GM19328 (cell line): ENCODE measurements around the gene SLC9A5.
A peak's percentile ranks its signal among the peaks of the same experiment; 100 is the strongest.

Source experiments
- ATAC-seq: cut with Tn5 transposase; IDR thresholded peaks from one replicate; pipeline ENCODE4 v1.9.1; 2021; ENCODE audit warnings: mild to moderate bottlenecking, moderate library complexity; ENCODE audit not compliant: unreplicated experiment

The SLC9A5 gene

GRCh38 chr16:67238278-67238575, 10.6 kb upstream of the SLC9A5 start:
- no peak for ATAC-seq

DNA sequence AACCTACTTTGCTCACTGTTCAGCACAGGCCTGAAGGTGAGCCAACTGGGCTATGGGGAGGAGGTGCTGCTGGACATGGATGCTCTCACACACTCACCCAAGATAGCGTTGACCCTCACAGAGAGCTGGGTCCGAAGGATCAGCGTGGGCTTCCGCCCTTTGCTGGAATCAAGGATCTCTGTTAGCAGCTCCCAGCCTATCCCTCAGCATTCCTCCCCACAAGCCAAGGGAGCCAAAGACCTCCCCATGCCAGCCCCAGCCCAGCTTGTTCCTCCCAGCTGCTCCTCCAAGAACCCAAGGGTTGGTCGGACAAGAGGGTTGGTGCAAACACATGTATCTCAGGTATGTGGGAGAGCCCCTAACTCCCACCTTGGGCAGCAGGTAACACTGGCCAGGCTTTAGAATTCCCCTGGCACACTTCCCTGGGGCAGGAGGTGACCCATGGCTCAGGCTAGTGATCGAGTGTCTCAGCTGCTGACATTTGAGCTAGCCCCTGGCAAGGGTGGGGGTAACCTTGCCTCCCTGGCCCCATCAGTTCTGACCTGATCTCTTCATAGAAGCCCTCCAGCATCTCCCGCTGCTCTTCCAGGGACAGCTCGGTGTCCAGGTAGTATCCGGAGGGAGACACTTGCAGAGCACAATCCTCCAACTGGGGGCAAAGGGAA, 9.8 kb upstream of the SLC9A5 start:
- no peak for ATAC-seq

DNA sequence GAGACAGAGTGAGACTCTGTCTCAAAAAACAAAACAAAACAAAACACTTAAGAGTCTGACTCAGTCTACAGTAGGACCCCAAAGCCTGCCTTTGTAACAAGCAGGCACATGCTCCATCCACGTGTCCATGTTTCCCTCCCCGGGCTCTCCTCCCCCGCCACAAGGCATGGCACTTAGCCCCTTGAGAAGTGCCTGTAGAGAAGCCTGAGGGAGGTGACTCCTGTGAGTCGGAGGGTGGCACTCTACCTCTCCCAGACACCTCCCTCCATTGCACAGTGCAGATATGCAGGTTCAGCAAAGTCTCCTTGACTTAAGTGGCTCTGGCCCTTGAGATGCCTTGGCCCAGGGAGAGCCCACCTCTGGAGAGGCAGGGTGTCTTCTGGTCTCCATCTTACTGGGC, 8.3 kb upstream of the SLC9A5 start:
- no peak for ATAC-seq

- no peak for ATAC-seq
Measured at GRCh38 chr16:67241008-67241900, 7.5 kb upstream of the SLC9A5 start.

DNA sequence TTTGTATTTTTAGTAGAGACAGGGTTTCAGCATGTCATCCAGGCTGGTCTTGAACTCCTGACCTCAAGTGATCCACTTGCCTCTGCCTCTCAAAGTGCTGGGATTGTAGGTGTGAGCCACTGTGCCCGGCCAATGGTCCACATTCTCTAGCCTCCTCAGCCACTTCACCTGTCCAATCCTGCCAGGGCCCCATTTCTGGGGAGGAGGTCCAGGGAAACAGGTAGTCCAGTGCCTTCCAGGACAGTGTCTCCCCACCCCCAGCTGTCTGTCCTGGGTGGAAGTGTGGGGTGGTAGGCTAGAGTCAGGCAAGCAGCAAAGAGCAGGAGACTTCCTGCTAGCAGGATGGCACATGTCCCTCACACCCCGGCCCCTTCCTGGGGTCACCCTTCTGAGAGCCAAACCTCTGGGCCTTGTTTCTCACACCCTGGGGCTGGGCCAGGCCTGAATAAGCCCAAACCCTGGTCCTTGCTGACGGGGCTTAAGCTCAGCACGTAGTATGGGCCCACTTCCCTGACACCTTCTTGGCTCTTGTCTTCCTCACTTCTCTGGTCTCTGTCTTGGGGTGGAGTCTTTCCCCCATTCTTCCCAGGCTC, 6.5 kb upstream of the SLC9A5 start:
- no peak for ATAC-seq

- ATAC-seq: no peak
Measured at GRCh38 chr16:67243481-67243880, 5.3 kb upstream of the SLC9A5 start.

DNA sequence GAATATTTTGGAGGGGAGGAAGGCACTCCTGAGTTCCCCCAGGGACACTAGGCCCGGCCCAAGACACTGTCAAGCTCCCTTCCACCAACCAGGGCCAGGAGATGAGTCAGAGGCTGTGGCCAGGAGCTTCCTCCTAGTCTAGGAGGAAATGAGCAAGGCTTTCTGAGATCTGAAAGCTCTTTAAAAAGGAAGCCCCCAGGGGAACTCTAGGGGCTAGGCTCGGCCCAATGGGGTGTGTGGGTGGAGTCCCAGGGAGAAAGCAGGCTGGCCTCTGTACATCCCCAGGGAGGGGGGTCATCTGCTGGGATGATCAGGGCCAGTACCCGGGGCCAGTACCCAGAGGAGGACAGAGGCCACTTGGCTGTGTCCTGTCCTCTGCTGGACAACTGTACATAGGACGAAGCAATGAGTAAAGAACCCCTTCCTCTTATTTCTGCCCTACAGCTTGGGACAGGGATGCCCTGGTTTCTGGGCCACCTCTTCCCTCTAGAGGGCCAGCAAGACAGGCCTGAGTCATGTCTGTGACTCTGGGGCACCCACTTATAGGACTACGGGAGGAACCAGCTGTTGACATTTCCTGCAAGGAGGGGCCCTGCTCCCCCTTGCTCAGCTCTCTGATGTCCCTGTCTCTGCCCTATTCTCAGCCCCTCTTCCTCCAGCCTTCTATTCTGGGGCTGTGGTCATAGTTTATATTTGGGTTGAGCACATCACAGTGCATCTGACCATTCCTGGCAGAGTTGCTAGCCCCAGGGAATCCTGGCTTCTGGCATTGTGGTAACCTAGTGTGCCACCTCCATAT, 4.2 kb upstream of the SLC9A5 start:
- ATAC-seq: peak; percentile 36

DNA sequence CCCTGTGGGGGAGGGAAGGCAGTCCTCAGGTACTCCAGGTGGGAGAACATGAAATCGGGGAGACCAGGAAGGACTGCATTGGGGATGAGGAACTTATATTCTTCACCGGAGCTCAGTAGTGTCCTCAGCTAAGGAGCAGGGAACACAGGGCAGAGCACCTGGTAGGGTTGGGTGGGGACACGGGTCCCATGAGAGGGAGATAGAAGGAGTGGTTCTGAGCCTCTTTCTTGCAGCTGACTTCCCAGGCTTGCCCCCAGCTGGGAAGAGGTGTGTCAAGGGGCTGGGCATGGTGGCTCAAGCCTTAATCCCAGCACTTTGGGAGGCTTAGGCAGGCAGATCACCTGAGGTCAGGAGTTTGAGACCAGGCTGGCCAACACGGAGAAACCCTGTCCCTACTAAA, 3.6 kb upstream of the SLC9A5 start:
- ATAC-seq: no peak

GRCh38 chr16:67245674-67246080, 3.1 kb upstream of the SLC9A5 start:
- ATAC-seq: no peak

DNA sequence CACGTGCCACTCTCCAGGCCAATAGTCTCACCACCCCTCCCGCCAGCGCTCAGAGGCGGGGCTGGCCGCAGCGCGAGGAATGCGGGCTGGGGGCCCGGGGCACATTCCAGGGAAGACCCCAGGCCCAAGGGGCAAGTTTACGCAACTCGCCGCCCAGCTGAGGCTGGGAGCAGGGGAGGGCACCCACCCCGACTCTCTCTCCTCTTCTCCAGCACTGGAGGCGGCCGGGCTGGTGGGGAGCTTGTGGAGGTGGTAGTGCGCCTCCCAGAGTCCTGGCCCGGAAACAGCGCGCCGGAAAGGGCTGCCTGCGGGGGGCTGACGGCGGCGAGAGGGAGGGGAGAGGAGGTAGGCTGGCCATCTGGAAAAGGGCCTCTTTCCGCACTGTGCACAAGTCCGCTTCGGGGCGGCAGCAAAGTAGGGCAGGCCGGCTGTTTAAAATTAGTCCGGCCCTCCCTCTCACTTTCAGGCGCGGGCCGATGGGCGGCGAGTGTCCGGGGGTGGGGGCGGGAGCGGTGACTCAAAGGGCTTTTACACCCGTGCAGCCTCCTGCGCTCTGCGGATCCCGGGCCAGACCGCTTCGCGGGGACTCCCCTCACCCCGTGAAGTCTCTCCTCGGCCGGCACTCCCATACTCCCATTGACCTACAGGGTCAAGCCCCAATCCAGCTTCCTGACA, 2.6 kb upstream of the SLC9A5 start:
- no peak for ATAC-seq

- ATAC-seq: no peak
Measured at GRCh38 chr16:67246756-67247191, 2.0 kb upstream of the SLC9A5 start.

- peak; percentile 44 for ATAC-seq
Measured at GRCh38 chr16:67247192-67248072, 1.3 kb upstream of the SLC9A5 start, which contains the start of gene FHOD1. FHOD1 (minus strand) TSS chr16:67247481; CDS start chr16:67247410, 71 bp downstream.

- no peak for ATAC-seq
Measured at GRCh38 chr16:67248073-67248400, 742 bp upstream of the SLC9A5 start.

DNA sequence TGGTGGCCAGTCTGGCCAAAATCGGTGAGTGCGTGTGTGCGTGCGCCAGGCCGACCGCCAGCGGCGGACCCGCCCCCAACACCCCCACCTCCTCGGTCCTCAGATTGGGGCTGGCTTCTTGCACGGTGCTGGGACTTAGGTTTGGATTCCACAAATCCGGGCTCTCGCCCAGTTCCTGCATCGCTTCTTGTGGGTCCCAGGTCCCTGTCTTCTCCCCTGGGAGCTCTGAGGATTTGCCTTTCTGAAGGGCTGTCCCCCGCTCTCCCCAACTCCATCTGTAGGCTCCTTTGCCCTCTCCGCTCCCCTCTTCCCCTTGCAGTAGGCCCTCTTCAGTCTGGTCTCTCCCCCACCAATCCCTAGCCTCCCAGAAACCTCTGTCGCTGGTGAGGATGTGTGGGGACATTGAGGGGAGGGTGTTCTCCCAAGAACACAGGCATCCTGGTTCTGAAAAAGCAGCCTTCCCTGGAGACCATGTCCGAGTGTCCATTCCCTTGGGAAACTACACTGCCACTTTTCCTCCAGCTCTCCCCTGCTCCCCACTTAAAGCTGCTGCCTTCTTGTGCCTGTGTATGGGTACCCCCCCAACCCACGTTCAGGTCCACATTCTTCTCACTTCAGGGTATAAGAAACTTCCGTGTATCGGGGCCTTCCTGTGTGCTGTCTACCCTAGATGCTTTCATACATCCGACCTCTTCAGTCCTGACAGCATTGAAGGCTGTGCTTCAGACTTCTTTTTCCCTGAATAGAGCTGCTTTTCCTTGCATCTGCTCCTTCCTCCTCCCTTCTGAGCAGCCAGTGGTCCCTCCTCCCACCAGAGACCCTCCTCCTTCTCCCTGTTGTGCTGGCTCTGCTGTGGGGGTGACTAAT, 632 bp downstream of the SLC9A5 start:
- ATAC-seq: no peak

- no peak for ATAC-seq
Measured at GRCh38 chr16:67250045-67250327, 1.2 kb downstream of the SLC9A5 start.

DNA sequence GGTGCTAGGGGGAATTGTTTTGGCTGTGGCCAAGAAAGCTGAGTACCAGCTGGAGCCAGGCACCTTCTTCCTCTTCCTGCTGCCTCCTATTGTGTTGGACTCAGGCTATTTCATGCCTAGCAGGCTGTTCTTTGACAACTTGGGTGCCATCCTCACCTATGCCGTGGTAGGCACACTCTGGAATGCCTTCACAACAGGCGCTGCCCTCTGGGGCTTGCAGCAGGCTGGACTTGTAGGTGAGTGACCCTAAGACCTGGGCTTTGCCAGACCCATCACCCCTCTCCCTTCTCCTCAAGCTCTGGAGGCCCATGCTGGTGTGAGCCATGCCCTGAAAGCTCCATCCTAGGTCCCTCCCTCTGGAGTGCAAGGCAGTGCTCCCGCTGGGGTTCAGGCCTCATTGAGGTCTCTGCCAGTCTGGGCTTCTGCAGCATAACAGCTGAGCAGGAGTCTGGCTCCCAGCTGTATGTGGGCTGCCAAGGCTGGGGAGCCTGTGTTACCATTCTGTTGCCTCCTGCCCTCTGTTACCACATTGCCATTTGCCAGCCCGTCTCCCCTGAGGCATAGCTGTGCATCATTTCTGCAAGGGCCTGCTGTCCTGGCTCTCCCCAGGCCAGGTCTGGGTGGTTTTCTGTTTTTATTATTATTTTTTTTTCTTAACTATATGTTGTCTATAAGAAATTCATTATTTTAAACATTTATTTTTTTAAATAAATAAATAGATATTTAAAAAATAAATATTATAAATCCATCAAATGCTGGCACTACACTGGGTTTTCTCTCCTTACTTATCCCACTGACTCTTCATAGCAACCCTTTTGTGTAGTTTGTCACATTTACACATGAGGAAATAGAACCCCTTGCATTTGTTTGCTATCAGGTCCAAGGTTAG, 4.1 kb downstream of the SLC9A5 start:
- ATAC-seq: no peak

DNA sequence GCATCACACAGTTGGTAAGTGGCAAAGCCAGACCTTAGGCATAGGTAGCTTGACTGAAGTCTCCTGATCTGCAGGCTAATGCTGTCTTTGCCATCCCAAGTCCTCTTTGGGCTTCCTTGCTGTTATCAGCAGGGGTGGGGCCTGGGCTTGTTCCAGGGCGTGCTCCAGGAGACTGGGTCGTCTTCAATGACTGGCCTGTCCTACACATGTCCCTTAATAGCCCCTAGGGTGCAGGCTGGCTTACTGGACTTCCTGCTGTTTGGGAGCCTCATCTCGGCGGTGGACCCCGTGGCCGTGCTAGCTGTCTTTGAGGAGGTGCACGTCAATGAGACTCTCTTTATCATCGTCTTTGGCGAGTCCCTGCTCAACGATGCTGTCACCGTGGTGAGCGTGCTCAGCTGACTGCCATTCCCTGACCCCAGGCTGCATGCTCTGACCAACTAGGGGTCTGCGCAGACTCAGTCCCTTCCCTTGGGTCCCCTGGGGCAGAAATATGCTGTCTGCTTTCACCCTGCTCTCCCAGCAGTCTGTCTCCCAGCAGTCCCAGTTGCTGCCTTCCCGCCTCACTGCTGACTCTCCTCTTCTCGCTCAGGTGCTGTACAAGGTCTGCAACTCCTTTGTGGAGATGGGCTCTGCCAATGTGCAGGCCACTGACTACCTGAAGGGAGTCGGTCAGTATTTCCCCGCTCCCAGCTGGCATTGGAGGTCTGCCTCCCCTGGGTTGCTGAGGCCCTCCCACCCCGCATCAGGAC, 6.2 kb downstream of the SLC9A5 start:
- ATAC-seq: no peak
